ENCODE measurements around the gene KIAA1217.

KIAA1217 gene

GRCh38 chr10:24343686-24344085, 134.7 kb downstream of the KIAA1217 start:
- Histone ChIP-seq H3K9me3 (replicated peaks in 1 of 2; ENCODE audit: control insufficient read depth in 2 of 2, insufficient read depth in 1 of 2, low read depth in 1 of 2, low read length in 2 of 2) (no peaks in the 10 kb centered on the region), H2BK12ac (ENCODE audit: low read length) (no peak overlapping the region), H2AFZ (ENCODE audit: low read length) (no peak overlapping the region), H3K79me1 (ENCODE audit: low read depth, low read length) (no peaks in the 10 kb centered on the region), H2AK5ac (ENCODE audit: low read depth, low read length) (no peak overlapping the region), H3K23ac (ENCODE audit: low read depth, low read length, poor library complexity) (no peak overlapping the region), H3K14ac (ENCODE audit: low read length) (no peak overlapping the region), H2BK5ac (ENCODE audit: low read length) (no peak overlapping the region), H3K18ac (ENCODE audit: low read length) (no peak overlapping the region), H2BK15ac (ENCODE audit: low read length) (no peak overlapping the region), H3K4me2 (ENCODE audit: insufficient read depth, low read length, poor library complexity, severe bottlenecking) (no peak overlapping the region), H3K4me3 (ENCODE audit: low read length in 2 of 2) (no peak overlapping the region), H4K91ac (ENCODE audit: low read depth, low read length, poor library complexity) (no peak overlapping the region), H2BK120ac (ENCODE audit: low read depth, low read length) (no peak overlapping the region), H3K4ac (ENCODE audit: low read length) (no peak overlapping the region), H4K8ac (ENCODE audit: low read depth, low read length) (no peak overlapping the region), H3K4me1 (ENCODE audit: control insufficient read depth in 2 of 2, insufficient read depth in 1 of 2, low read depth in 1 of 2, low read length in 2 of 2) (peaks cover 0 to 1% of the 10 kb centered on the region in 2 donors), H3K9ac (ENCODE audit: low read depth, low read length, poor library complexity) (no peak overlapping the region), H3K27ac (replicated peaks; ENCODE audit: low read length) (no peak overlapping the region), H3K36me3 (replicated peaks in 1 of 2; ENCODE audit: control insufficient read depth in 2 of 2, insufficient read depth in 2 of 2, low read length in 2 of 2) (no peaks in the 10 kb centered on the region), H3K27me3 (ENCODE audit: control insufficient read depth in 3 of 3, insufficient read depth in 3 of 3, low read depth in 1 of 3, low read length in 3 of 3) (no peaks in the 10 kb centered on the region)
- WGBS, 2 donors (ENCODE audit: extremely low coverage in 2 of 2, insufficient read length in 2 of 2, insufficient replicate concordance in 1 of 2) = no CpG with 5 or more reads among the region's 4 CpGs
- no peak for DNase-seq (ENCODE audit: low spot score)

- no peak for DNase-seq (ENCODE audit: low spot score)
- WGBS, 2 donors (ENCODE audit: extremely low coverage in 2 of 2, insufficient read length in 2 of 2, insufficient replicate concordance in 1 of 2) = no CpG with 5 or more reads among the region's 4 CpGs
These were observed 135.3 kb downstream of the KIAA1217 start for GRCh38 chr10:24344279-24344678.

GRCh38 chr10:24344695-24345463, 135.9 kb downstream of the KIAA1217 start:
- Histone ChIP-seq H4K91ac (ENCODE audit: low read depth, low read length, poor library complexity) (no peak overlapping the region), H3K27ac (replicated peaks; ENCODE audit: low read length) (no peak overlapping the region), H2BK120ac (ENCODE audit: low read depth, low read length) (no peak overlapping the region), H3K36me3 (replicated peaks in 1 of 2; ENCODE audit: control insufficient read depth in 2 of 2, insufficient read depth in 2 of 2, low read length in 2 of 2) (no peaks in the 10 kb centered on the region), H3K18ac (ENCODE audit: low read length) (no peak overlapping the region), H3K4me1 (ENCODE audit: control insufficient read depth in 2 of 2, insufficient read depth in 1 of 2, low read depth in 1 of 2, low read length in 2 of 2) (peaks cover 0 to 1% of the 10 kb centered on the region in 2 donors), H2AFZ (ENCODE audit: low read length) (no peak overlapping the region), H3K23ac (ENCODE audit: low read depth, low read length, poor library complexity) (no peak overlapping the region), H3K4me2 (ENCODE audit: insufficient read depth, low read length, poor library complexity, severe bottlenecking) (no peak overlapping the region), H3K9ac (ENCODE audit: low read depth, low read length, poor library complexity) (no peak overlapping the region), H4K8ac (ENCODE audit: low read depth, low read length) (no peak overlapping the region), H2BK12ac (ENCODE audit: low read length) (no peak overlapping the region), H3K14ac (ENCODE audit: low read length) (no peak overlapping the region), H2AK5ac (ENCODE audit: low read depth, low read length) (no peak overlapping the region), H3K79me1 (ENCODE audit: low read depth, low read length) (no peaks in the 10 kb centered on the region), H3K4me3 (ENCODE audit: low read length in 2 of 2) (no peak overlapping the region), H2BK5ac (ENCODE audit: low read length) (no peak overlapping the region), H2BK15ac (ENCODE audit: low read length) (no peak overlapping the region), H3K4ac (ENCODE audit: low read length) (no peak overlapping the region), H3K9me3 (replicated peaks in 1 of 2; ENCODE audit: control insufficient read depth in 2 of 2, insufficient read depth in 1 of 2, low read depth in 1 of 2, low read length in 2 of 2) (no peaks in the 10 kb centered on the region), H3K27me3 (ENCODE audit: control insufficient read depth in 3 of 3, insufficient read depth in 3 of 3, low read depth in 1 of 3, low read length in 3 of 3) (no peaks in the 10 kb centered on the region)
- no peak for DNase-seq (ENCODE audit: low spot score)
- no CpG with 5 or more reads among the region's 7 CpGs for WGBS, 2 donors (ENCODE audit: extremely low coverage in 2 of 2, insufficient read length in 2 of 2, insufficient replicate concordance in 1 of 2)

More at GRCh38 chr10:24344279-24344678, 135.3 kb downstream of the KIAA1217 start:
- Histone ChIP-seq H3K79me1 (ENCODE audit: low read depth, low read length) (no peaks in the 10 kb centered on the region), H3K4me2 (ENCODE audit: insufficient read depth, low read length, poor library complexity, severe bottlenecking) (no peak overlapping the region), H2BK120ac (ENCODE audit: low read depth, low read length) (no peak overlapping the region), H3K9ac (ENCODE audit: low read depth, low read length, poor library complexity) (no peak overlapping the region), H3K4me1 (ENCODE audit: control insufficient read depth in 2 of 2, insufficient read depth in 1 of 2, low read depth in 1 of 2, low read length in 2 of 2) (peaks cover 0 to 1% of the 10 kb centered on the region in 2 donors), H2AK5ac (ENCODE audit: low read depth, low read length) (no peak overlapping the region), H3K9me3 (replicated peaks in 1 of 2; ENCODE audit: control insufficient read depth in 2 of 2, insufficient read depth in 1 of 2, low read depth in 1 of 2, low read length in 2 of 2) (no peaks in the 10 kb centered on the region), H2BK5ac (ENCODE audit: low read length) (no peak overlapping the region), H2AFZ (ENCODE audit: low read length) (no peak overlapping the region), H2BK15ac (ENCODE audit: low read length) (no peak overlapping the region), H3K27ac (replicated peaks; ENCODE audit: low read length) (no peak overlapping the region), H3K18ac (ENCODE audit: low read length) (no peak overlapping the region), H3K36me3 (replicated peaks in 1 of 2; ENCODE audit: control insufficient read depth in 2 of 2, insufficient read depth in 2 of 2, low read length in 2 of 2) (no peaks in the 10 kb centered on the region), H2BK12ac (ENCODE audit: low read length) (no peak overlapping the region), H3K4me3 (ENCODE audit: low read length in 2 of 2) (no peak overlapping the region), H3K23ac (ENCODE audit: low read depth, low read length, poor library complexity) (no peak overlapping the region), H3K27me3 (ENCODE audit: control insufficient read depth in 3 of 3, insufficient read depth in 3 of 3, low read depth in 1 of 3, low read length in 3 of 3) (no peaks in the 10 kb centered on the region), H3K4ac (ENCODE audit: low read length) (no peak overlapping the region), H4K91ac (ENCODE audit: low read depth, low read length, poor library complexity) (no peak overlapping the region), H3K14ac (ENCODE audit: low read length) (no peak overlapping the region), H4K8ac (ENCODE audit: low read depth, low read length) (no peak overlapping the region)

- Histone ChIP-seq H3K9ac (ENCODE audit: low read depth, low read length, poor library complexity) (no peak overlapping the region), H2BK12ac (ENCODE audit: low read length) (no peak overlapping the region), H4K8ac (ENCODE audit: low read depth, low read length) (no peak overlapping the region), H2AFZ (ENCODE audit: low read length) (no peak overlapping the region), H2BK120ac (ENCODE audit: low read depth, low read length) (no peak overlapping the region), H2AK5ac (ENCODE audit: low read depth, low read length) (no peak overlapping the region), H3K27me3 (ENCODE audit: control insufficient read depth in 3 of 3, insufficient read depth in 3 of 3, low read depth in 1 of 3, low read length in 3 of 3) (no peaks in the 10 kb centered on the region), H3K14ac (ENCODE audit: low read length) (no peak overlapping the region), H2BK5ac (ENCODE audit: low read length) (no peak overlapping the region), H3K4me3 (ENCODE audit: low read length in 2 of 2) (no peak overlapping the region), H2BK15ac (ENCODE audit: low read length) (no peak overlapping the region), H3K4me1 (ENCODE audit: control insufficient read depth in 2 of 2, insufficient read depth in 1 of 2, low read depth in 1 of 2, low read length in 2 of 2) (peaks cover 4 to 9% of the 10 kb centered on the region in 2 donors), H3K79me1 (ENCODE audit: low read depth, low read length) (no peaks in the 10 kb centered on the region), H3K23ac (ENCODE audit: low read depth, low read length, poor library complexity) (no peak overlapping the region), H3K4ac (ENCODE audit: low read length) (no peak overlapping the region), H4K91ac (ENCODE audit: low read depth, low read length, poor library complexity) (no peak overlapping the region), H3K9me3 (replicated peaks in 1 of 2; ENCODE audit: control insufficient read depth in 2 of 2, insufficient read depth in 1 of 2, low read depth in 1 of 2, low read length in 2 of 2) (peaks cover 0 to 2% of the 10 kb centered on the region in 2 donors), H3K18ac (ENCODE audit: low read length) (no peak overlapping the region), H3K36me3 (replicated peaks in 1 of 2; ENCODE audit: control insufficient read depth in 2 of 2, insufficient read depth in 2 of 2, low read length in 2 of 2) (no peaks in the 10 kb centered on the region), H3K27ac (replicated peaks; ENCODE audit: low read length) (no peak overlapping the region), H3K4me2 (ENCODE audit: insufficient read depth, low read length, poor library complexity, severe bottlenecking) (no peak overlapping the region)
- no peak for DNase-seq (ENCODE audit: low spot score)
- no CpG with 5 or more reads among the region's 5 CpGs for WGBS, 2 donors (ENCODE audit: extremely low coverage in 2 of 2, insufficient read length in 2 of 2, insufficient replicate concordance in 1 of 2)
These were observed 138.1 kb downstream of the KIAA1217 start for GRCh38 chr10:24346877-24347519.

All from neuronal stem cell (in vitro differentiated cells).